Fibroblast of skin of scalp (primary cell): Measurements from ENCODE around the gene C2CD3.

Experiments
- DNase-seq: peaks from one replicate; pipeline ENCODE4 v3.0.0-alpha.2; 2013

C2CD3 gene

GRCh38 chr11:74019860-74020259 lies 150.9 kb downstream of the C2CD3 start:
- no peak for DNase-seq

DNA sequence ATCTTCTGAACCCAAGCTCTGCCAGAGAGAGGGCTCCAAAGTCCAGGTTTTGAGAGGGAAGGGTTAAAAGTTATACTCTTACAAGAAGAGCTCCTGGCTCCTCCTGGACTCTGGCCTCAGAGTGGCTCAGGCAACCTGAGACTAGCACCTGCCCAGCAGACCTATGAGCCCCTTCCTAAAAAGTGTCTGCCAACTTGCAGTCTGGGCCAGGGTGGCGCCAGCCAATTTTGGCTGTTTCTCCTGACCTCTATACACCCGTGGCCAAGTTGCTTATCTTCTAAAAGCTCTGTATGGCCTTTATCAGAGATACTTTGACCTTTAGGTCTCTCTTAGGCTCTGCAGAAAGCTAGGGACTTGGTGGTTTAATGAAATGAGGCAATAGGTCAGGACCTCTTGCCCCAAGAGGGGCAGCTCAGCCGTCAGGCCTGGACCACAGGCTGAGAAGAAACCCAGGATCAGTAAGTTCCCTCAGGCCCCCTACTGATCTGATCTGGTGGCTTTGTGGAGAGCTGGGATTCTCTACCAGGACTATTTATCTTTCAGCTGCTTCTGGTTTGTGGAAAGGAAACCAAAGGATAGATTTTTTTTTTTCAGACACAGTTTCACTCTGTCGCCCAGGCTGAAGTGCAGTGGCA lies 151.6 kb downstream of the C2CD3 start:
- no peak for DNase-seq

GRCh38 chr11:74018331-74019005 lies 152.3 kb downstream of the C2CD3 start:
- peak; percentile 6 for DNase-seq

DNA sequence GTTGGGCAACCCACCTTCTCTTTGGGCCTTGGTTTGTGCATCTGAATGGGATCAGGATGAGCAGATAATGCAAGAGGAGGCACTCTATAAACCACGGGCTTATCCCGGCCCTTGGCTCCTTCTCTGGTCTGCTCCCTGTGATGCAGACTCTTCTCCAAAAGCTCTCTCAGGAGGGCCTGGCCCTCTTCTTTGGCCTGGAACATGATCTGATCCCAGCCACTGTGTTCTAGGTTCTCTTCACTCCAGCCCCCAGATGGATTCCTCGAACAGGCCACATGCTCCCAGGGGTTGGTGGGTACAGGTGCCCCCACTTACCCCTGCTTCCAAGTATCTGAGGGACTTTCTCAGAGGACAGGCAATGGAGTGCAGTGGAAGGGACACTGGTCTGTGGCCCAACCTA lies 153.2 kb downstream of the C2CD3 start:
- no peak for DNase-seq

GRCh38 chr11:74015919-74016684 lies 154.7 kb downstream of the C2CD3 start:
- DNase-seq = no peak

- no peak for DNase-seq
Observed at GRCh38 chr11:74014880-74015279, 155.9 kb downstream of the C2CD3 start.

DNA sequence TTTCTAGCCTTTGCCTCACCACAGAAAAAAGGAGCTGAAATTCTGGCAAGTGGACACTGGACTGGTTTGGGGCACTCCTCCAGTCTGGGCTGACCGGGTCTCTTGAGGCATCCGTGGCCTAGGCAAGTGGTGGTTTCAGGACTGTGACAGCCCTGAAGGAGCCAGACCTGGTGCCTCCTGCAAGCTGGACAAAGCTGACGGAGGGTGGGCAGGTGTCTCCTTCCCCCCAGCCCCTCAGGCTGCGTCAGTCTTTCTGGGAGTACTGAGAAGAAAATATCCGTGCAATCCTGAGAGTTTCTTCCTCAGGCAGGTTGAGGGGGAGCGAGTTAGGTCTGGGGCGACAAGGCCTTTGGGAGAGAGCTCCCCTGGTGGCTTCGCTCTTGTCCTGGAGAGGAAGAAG lies 157.7 kb downstream of the C2CD3 start:
- DNase-seq = no peak

- DNase-seq = no peak
Observed at GRCh38 chr11:74012074-74012809, 158.6 kb downstream of the C2CD3 start.

GRCh38 chr11:74011360-74012073 lies 159.3 kb downstream of the C2CD3 start:
- peak; percentile 50 for DNase-seq

- no peak for DNase-seq
Observed at GRCh38 chr11:74010306-74011300, 160.2 kb downstream of the C2CD3 start.

GRCh38 chr11:74009675-74010305 lies 161.0 kb downstream of the C2CD3 start:
- DNase-seq = no peak

DNA sequence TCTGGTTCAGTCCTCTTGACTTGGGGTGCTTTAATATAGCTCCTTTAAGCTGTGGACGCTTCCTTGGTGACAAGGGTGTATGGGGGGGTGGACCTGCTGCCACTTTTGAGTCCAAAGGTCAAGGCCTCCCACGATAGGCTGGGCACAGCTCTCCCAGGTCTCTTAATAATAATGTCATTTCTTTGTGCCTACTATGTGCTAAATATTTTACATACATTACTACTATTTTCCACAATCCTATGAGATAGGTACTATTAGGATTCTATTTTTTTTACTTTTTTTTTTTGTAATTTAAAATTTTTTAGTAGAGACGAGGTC lies 161.6 kb downstream of the C2CD3 start:
- DNase-seq = no peak

- DNase-seq = no peak
Observed at GRCh38 chr11:74008373-74009229, 162.2 kb downstream of the C2CD3 start, which contains the start of gene UCP3. UCP3 (minus strand) TSS chr11:74009085; CDS start chr11:74007042, 2,043 bp downstream.

DNA sequence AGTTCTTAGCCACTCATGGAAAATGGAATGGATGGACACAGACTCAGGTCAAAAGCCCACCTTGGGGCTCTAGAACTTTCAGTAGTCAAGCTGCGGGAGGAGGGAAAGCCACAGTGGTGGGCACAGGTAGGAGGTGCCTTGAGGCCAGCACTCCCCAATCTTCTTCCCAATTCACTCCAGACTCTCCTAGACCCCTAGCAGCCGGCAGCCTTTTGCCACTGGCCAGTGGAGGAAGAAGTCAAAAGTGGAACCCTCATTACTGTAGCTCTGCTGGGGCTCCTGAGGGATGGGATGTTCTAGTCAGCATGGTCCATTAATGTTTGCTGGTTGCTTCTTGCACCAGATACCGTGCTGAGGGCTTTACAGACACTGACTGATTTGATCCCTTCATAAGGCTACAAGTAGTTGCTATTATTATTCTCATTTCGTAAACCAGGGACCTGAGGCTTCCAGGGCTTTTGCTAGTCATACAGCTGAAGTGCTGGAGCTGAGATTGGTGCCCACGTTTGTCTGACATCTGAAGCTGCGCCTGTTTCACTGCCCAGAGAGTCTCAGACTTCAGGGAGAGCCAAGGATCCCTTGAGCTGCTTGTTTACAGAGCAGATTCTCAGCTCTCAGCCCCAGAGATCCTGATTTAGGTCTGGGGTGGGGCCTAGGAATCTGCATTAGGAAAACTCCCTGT lies 163.0 kb downstream of the C2CD3 start:
- no peak for DNase-seq

DNA sequence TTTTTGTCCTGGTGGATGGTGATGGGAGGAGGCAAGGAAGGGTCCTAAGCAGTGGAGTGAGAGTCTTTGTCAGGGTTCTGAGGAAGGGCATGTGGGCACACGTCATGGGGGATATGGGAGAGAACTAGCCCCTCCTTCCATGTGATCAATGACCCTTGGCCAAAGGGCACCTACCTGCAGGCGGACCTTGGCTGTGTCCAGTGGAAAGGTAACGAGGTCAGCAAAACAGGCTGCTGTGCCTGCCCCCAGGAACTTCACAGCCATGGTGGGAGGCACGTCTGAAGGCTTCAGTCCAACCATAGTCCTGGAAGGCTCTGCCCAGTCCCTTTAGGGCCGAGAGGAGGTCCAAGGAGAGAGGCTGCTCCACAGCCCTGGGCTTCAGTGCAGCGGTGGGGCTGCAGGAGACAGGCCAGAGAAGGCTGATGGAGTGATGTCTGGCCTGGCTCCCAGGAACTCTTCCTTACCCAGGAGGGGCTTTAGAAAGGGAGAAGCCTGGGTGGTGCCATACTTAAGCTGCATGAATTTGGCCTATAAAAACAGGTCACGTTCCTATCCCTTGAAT lies 164.0 kb downstream of the C2CD3 start:
- DNase-seq = no peak

DNA sequence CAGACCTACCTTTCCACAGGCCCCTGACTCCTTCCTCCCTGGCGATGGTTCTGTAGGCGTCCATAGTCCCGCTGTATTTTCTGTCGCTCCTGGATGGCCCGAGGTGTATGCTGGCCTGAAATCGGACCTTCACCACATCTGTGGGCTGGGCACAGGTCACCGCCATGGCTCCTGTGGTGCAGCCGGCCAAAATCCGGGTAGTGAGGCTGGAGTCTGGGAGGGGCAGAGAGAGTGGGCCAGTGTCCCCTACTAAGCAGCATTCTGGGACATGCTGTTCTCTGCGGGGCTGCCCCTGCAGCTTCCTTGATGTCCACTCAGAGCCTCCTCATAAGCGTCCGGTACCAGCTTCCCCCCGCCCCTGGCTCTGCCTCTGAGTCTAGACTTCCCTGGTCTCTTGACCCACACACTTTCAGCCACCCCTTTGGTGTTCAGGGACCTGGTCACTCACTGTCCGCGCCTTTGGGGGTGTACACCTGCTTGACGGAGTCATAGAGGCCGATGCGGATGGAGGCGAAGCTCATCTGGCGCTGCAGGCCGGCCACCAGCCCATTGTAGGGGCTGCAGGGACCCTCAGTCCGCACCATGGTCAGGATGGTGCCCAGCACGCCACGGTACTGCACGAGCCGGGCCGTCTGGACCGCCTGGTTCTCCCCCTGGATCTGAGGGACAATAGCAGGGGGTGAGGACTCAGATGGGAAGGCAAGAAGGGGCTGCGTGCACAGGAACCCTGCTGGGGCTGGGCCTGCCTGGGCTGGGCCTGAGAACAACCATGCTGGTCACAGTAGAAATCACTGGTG lies 164.9 kb downstream of the C2CD3 start:
- DNase-seq = no peak

- no peak for DNase-seq
Observed at GRCh38 chr11:74004759-74005615, 165.8 kb downstream of the C2CD3 start.
